ENCODE measurements around the gene ANAPC13.
A peak's percentile ranks its signal among the peaks of the same experiment; 100 is the strongest.

ANAPC13 gene

DNA sequence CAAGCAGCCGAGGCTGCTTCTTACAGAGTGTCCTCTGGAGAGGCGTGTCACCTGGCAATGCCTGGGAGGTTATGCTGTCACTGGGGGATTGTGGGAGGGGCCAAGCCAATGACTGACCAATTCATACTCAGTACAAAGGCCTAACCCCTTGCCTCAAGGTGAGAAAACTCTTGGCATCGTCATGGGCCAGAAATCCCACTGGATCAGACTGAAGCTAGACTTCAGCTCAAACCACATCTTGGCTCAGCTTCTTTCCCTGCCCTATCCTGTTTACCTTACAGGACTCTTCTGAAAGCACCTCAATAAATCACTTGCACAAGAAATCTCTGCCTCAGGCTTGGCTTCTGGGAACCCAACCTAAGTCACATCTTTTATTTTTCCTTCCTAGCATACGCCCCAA lies 9.5 kb downstream of the ANAPC13 start:
- Histone ChIP-seq H3K4me3 (ENCODE audit: low read length) (no peak overlapping the region), H3K36me3 (ENCODE audit: insufficient read depth, low read length) (peaks cover 47% of the 10 kb centered on the region), H2AFZ (ENCODE audit: low read depth, low read length) (no peak overlapping the region), H3K4me1 (ENCODE audit: insufficient read depth, low read length) (no peaks in the 10 kb centered on the region), H3K27me3 (ENCODE audit: insufficient read depth, low read length) (no peaks in the 10 kb centered on the region), H3K9me3 (ENCODE audit: low read length) (no peaks in the 10 kb centered on the region)

DNA sequence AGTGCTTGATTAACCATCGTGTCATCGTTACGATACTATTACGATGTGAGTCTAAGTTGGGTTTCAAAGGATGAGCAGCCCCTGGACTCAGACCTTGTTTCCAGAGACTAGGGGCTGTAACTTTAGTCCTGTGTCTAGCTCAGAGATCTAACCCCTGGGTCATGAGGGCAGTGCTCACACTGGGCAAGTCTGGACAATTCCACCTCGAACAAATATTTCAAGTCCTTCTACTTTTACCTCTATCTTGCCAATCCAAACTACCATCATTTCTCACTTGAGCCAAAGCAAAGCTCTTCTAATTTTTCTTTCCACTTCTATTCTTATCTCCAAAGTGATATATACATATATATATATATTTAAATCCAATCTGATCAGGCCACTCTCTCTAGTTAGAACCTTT lies 10.8 kb downstream of the ANAPC13 start:
- Histone ChIP-seq H3K9me3 (ENCODE audit: low read length) (no peaks in the 10 kb centered on the region), H3K4me1 (ENCODE audit: insufficient read depth, low read length) (no peaks in the 10 kb centered on the region), H3K27me3 (ENCODE audit: insufficient read depth, low read length) (no peaks in the 10 kb centered on the region), H2AFZ (ENCODE audit: low read depth, low read length) (no peak overlapping the region), H3K36me3 (ENCODE audit: insufficient read depth, low read length) (peaks cover 34% of the 10 kb centered on the region), H3K4me3 (ENCODE audit: low read length) (no peak overlapping the region)

DNA sequence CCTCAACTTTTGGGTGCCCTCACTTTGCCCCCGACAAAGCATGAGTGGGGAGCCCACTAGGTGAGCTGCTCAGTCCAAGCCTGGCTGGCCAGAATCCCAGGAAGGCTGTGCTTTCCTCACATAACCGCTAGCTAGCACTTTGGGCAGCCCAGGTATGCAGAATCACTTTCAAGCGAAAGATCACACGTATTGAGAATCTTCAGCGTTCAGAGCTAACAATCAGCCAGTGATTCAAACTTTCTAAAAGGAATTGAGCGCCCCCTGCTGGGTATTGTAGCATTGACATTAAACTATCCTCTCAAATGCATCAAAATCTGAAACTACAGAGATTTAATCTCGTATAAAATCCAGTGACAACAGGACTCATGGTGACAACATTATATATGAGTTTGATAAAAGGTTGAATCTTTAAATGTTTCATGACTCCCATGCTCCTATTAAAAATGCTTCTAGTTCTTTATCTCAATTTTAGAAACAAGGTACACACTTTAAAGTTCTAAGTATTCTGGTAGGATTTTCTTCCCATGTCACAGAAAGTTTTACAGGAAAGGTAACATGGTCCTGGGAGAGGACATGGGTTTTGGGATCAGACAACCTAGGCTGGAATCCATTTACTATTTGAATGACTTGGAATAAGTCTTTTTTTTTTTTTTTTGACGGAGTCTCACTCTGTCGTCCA lies 11.8 kb downstream of the ANAPC13 start:
- H3K27me3 ChIP-seq (ENCODE audit: insufficient read depth, low read length): no peaks in the 10 kb centered on the region
- no peak overlapping the region for H2AFZ ChIP-seq (ENCODE audit: low read depth, low read length)
- H3K4me3 ChIP-seq (ENCODE audit: low read length): no peak overlapping the region
- no peaks in the 10 kb centered on the region for H3K9me3 ChIP-seq (ENCODE audit: low read length)
- H3K36me3 ChIP-seq (ENCODE audit: insufficient read depth, low read length): peaks cover 28% of the 10 kb centered on the region
- no peaks in the 10 kb centered on the region for H3K4me1 ChIP-seq (ENCODE audit: insufficient read depth, low read length)

DNA sequence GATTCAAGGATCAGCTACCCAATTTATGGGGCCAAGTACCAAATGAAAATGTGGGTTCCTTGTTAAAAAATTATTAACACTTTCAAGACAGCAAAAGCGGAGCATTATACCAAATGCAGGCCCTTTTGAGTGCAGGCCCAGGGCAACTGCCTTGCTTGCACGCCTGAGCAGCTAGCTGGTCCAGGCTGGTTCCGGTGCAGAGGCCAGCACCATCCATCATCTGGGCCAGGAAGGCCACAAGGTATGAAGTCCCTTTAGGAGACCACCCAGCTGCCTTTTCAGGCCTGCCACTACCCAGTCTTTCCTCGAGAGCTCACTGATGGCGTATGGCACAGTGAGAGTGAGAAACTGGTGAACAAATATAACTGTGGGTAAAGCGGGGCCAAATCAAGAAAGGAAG lies 13.0 kb downstream of the ANAPC13 start:
- no peaks in the 10 kb centered on the region for H3K9me3 ChIP-seq (ENCODE audit: low read length)
- peaks cover 16% of the 10 kb centered on the region for H3K36me3 ChIP-seq (ENCODE audit: insufficient read depth, low read length)
- no peaks in the 10 kb centered on the region for H3K4me1 ChIP-seq (ENCODE audit: insufficient read depth, low read length)
- no peak overlapping the region for H2AFZ ChIP-seq (ENCODE audit: low read depth, low read length)
- H3K4me3 ChIP-seq (ENCODE audit: low read length): no peak overlapping the region
- no peaks in the 10 kb centered on the region for H3K27me3 ChIP-seq (ENCODE audit: insufficient read depth, low read length)

DNA sequence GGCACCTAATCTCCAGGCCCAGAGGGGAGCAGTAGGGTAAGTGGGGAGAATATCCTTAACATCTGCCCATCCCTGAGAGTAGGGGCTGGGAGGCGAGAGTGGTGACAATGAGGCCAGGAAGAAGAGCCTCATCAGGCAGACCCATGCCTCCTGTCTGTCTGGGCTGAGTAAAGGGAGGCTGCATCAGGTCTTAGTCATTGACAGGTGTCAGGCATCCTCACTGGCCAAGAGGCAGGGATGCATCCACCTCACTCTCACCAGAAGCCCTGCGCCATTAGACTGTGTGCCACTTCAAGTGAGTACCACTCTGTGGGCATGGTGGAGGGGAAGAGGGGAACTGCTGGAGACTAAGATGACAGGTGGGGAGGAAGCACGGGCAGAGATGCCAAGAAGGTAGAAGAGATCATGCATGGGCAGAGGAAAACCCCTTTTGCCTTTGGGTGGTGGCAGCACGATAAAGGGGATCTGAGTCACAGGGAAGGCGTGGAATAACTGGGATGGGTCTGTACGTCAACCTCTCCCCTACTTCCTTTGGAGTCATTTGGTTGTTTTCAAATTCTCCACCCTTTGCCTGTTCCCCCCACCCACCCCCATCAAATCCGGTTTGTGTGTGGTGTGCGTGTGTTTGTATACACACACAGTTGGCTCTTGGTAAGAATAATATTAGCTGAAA lies 14.1 kb downstream of the ANAPC13 start:
- Histone ChIP-seq H3K4me1 (ENCODE audit: insufficient read depth, low read length) (no peaks in the 10 kb centered on the region), H3K27me3 (ENCODE audit: insufficient read depth, low read length) (no peaks in the 10 kb centered on the region), H2AFZ (ENCODE audit: low read depth, low read length) (no peak overlapping the region), H3K36me3 (ENCODE audit: insufficient read depth, low read length) (peaks cover 7% of the 10 kb centered on the region), H3K9me3 (ENCODE audit: low read length) (no peaks in the 10 kb centered on the region), H3K4me3 (ENCODE audit: low read length) (no peak overlapping the region)

DNA sequence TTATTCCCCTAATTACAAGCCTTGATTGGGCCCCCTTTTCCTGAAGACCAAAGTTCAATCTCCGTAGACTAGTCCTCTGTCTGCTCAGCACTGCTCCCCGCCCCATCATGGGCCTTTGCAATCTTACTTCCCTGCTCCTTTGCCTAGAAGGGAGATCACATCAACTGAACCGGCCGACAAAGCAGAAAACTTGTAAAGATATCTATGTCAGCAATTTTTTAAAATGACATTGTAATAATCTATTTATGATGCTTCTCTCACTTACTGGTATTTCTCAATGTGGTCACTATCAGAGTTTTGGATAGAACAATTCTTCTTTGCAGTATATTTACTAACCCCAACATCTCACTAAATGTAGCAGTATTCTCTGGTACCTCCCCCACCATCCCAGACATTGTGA lies 17.3 kb downstream of the ANAPC13 start:
- no peak overlapping the region for H2AFZ ChIP-seq (ENCODE audit: low read depth, low read length)
- no peak overlapping the region for H3K4me3 ChIP-seq (ENCODE audit: low read length)
- H3K27me3 ChIP-seq (ENCODE audit: insufficient read depth, low read length): no peaks in the 10 kb centered on the region
- H3K4me1 ChIP-seq (ENCODE audit: insufficient read depth, low read length): peaks cover 16% of the 10 kb centered on the region
- no peaks in the 10 kb centered on the region for H3K9me3 ChIP-seq (ENCODE audit: low read length)
- H3K36me3 ChIP-seq (ENCODE audit: insufficient read depth, low read length): no peaks in the 10 kb centered on the region

DNA sequence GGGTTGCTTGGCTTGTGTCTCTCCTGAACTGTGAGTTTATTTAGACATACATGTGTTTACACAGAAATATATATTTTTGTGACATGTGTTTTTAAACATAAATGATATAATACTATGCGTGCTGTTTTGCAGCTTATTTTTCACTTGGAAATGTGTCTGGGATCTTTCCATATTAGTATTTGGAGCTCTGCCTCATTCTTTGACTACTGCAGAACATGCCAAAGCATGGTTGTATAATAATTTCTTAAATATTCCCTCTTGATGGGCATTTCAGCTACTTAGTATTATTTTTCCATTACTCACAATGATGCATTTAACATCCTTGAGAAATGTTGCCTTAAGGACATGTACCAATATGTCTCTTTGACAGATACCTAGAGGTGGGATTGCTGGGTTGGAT lies 19.5 kb downstream of the ANAPC13 start:
- no peaks in the 10 kb centered on the region for H3K27me3 ChIP-seq (ENCODE audit: insufficient read depth, low read length)
- no peak overlapping the region for H2AFZ ChIP-seq (ENCODE audit: low read depth, low read length)
- H3K36me3 ChIP-seq (ENCODE audit: insufficient read depth, low read length): no peaks in the 10 kb centered on the region
- no peak overlapping the region for H3K4me3 ChIP-seq (ENCODE audit: low read length)
- H3K4me1 ChIP-seq (ENCODE audit: insufficient read depth, low read length): peaks cover 31% of the 10 kb centered on the region
- no peaks in the 10 kb centered on the region for H3K9me3 ChIP-seq (ENCODE audit: low read length)

DNA sequence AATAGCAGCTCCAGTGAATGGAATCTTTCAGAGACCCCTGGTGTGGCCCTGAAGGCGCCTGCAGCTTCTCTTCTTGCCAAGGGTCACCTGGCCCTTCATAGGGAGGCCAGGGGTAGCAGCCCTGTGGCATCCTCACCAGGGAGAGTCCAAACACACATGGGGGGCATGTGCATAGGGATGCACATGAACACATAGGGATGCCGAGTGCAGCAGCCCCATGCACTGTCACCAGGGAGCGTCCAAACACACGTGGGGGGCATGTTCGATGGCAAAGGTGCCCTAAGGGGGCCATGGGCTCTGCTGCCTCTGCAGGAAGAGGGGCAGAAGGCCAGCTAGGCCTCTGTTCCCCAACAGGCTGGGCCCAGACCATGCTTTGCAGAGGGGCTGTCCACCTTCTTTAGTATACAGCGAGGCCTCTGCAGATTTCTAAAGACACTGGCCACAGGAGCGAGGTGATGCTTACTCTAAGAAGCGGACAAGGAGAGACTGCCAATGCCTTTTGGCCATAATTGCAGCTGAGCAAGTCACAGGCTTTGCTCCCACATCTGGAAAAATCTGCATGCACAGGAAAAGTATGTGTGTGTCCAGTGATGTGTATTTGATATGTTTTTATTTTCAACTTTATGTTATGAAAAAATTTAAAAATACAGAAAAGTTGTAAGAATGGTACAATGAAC lies 21.0 kb downstream of the ANAPC13 start:
- Histone ChIP-seq H2AFZ (ENCODE audit: low read depth, low read length) (no peak overlapping the region), H3K4me1 (ENCODE audit: insufficient read depth, low read length) (peaks cover 31% of the 10 kb centered on the region), H3K9me3 (ENCODE audit: low read length) (no peaks in the 10 kb centered on the region), H3K27me3 (ENCODE audit: insufficient read depth, low read length) (no peaks in the 10 kb centered on the region), H3K36me3 (ENCODE audit: insufficient read depth, low read length) (no peaks in the 10 kb centered on the region), H3K4me3 (ENCODE audit: low read length) (no peak overlapping the region)

DNA sequence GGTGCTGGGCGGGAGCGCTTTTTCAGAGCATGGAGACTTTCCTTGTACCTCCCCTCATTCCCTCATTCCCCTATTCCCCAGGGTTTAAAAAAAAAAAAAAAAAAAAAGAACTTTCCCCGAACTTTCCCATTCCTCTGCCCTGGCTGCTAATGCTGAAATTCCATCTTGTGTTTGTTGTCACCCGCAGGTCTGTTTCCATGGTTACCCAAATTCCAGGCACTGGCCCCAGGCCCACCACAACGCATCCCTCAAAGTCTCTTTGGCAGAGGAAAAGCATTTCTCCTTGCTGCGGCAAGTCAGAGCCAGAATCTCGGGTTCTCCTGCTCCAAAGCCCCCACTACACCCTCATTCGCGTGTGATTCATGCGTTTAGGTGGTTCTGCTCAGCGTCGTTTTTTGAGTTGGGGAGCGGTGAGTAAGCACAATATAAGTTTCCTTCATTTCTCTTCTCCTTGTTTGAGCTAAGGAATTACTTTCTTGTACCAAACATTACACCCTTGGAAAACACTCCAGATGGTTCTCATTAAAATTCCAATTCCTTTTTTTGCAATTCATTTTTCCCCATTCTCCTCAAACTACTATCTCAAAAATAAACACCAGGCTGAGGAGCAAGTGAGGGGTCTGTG lies 21.6 kb downstream of the ANAPC13 start:
- Histone ChIP-seq H3K27me3 (ENCODE audit: insufficient read depth, low read length) (no peaks in the 10 kb centered on the region), H3K4me1 (ENCODE audit: insufficient read depth, low read length) (peaks cover 31% of the 10 kb centered on the region), H2AFZ (ENCODE audit: low read depth, low read length) (peak overlapping the region; percentile 5), H3K9me3 (ENCODE audit: low read length) (no peaks in the 10 kb centered on the region), H3K4me3 (ENCODE audit: low read length) (peak overlapping the region; percentile 21), H3K36me3 (ENCODE audit: insufficient read depth, low read length) (no peaks in the 10 kb centered on the region)

DNA sequence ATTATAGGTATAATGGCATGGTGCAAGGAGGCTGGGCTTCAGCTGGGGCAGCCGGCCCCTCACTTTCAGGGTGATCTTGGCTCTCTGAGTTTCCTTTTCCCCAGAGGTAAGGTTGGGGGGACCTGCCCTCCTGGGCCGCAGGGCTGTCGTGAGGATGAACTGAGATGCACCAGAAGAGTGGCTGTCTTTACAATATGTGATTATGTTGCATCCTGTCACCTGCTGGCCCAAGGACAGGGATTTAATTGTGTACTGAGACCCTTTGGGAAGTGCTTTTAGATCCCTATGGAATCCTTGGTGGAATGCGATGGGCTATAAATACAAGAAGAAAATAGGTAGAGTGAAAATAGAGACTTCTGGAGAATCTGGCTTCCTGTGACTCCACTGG lies 22.1 kb downstream of the ANAPC13 start:
- H2AFZ ChIP-seq (ENCODE audit: low read depth, low read length): peak overlapping the region; percentile 5
- H3K4me1 ChIP-seq (ENCODE audit: insufficient read depth, low read length): peaks cover 31% of the 10 kb centered on the region
- H3K9me3 ChIP-seq (ENCODE audit: low read length): no peaks in the 10 kb centered on the region
- H3K4me3 ChIP-seq (ENCODE audit: low read length): no peak overlapping the region
- no peaks in the 10 kb centered on the region for H3K36me3 ChIP-seq (ENCODE audit: insufficient read depth, low read length)
- H3K27me3 ChIP-seq (ENCODE audit: insufficient read depth, low read length): no peaks in the 10 kb centered on the region

DNA sequence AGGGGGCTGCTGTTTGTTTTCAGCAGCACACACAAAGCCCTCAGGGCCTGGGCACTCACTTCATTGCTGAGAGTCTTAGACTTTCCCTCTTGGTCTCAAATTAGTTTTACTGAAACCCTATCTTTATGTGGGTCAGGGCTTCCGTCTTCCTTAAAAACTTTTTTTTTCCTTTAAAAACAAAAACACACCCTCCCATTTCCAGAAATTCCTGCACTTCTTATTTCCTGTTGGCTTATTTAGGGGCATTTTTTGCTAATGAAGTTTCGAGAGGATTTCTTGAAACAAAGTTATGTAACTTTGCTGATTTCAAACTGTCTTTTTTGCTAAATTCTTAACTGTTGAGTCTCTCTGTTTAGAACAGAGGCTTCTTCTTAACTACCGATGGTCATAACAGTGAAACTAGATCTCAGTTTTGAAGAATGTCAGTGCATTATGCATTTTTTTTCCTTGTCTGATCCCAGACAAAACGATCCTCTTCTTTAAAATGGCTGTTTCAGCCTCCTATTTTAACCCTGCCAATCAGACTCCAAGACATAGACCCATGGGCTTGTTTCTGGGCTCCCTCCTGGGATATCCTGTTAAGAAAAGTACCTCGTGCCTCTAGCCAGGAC lies 23.3 kb downstream of the ANAPC13 start:
- peaks cover 31% of the 10 kb centered on the region for H3K4me1 ChIP-seq (ENCODE audit: insufficient read depth, low read length)
- H3K36me3 ChIP-seq (ENCODE audit: insufficient read depth, low read length): no peaks in the 10 kb centered on the region
- H3K27me3 ChIP-seq (ENCODE audit: insufficient read depth, low read length): no peaks in the 10 kb centered on the region
- no peak overlapping the region for H3K4me3 ChIP-seq (ENCODE audit: low read length)
- no peaks in the 10 kb centered on the region for H3K9me3 ChIP-seq (ENCODE audit: low read length)
- no peak overlapping the region for H2AFZ ChIP-seq (ENCODE audit: low read depth, low read length)

DNA sequence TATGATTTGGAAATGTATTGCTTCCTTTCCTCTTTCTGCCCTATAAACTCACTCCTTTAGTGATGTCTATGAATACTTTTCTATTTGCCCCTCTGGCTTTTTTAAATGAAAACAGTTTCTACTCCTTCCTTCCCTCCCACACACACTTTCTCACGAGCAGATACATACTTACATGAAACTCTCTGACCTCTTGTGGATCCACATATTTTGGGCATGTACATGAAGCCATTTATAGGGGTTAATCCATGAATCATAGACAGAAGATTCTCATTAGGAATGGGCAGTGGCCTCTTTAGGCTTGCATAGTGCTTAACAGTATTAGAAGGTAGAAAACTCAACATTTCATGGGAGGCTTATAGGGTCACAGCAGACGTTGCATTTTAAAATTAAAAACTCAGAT lies 24.8 kb downstream of the ANAPC13 start:
- Histone ChIP-seq H3K4me1 (ENCODE audit: insufficient read depth, low read length) (peaks cover 31% of the 10 kb centered on the region), H3K27me3 (ENCODE audit: insufficient read depth, low read length) (no peaks in the 10 kb centered on the region), H2AFZ (ENCODE audit: low read depth, low read length) (no peak overlapping the region), H3K4me3 (ENCODE audit: low read length) (no peak overlapping the region), H3K9me3 (ENCODE audit: low read length) (no peaks in the 10 kb centered on the region), H3K36me3 (ENCODE audit: insufficient read depth, low read length) (no peaks in the 10 kb centered on the region)

DNA sequence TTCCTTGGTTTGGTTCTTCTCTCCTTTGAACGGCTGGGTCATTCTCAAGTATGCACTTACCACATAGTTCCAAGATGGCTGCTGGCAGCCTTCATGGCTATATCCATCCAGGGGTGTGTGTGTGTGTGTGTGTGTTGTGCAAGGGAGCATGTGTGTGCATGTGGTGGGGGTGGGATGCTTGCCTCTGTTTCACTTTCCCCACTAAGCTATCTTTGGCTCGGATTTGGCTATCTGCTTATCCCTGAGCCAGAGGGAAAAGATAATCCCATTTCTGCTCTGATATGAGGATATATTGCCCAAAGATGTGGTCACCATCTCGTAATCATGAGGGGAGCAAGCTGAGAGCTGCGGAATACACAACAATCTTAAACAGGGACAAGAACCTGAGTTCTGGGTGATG lies 26.2 kb downstream of the ANAPC13 start:
- Histone ChIP-seq H3K9me3 (ENCODE audit: low read length) (no peaks in the 10 kb centered on the region), H3K36me3 (ENCODE audit: insufficient read depth, low read length) (no peaks in the 10 kb centered on the region), H3K4me3 (ENCODE audit: low read length) (no peak overlapping the region), H2AFZ (ENCODE audit: low read depth, low read length) (no peak overlapping the region), H3K27me3 (ENCODE audit: insufficient read depth, low read length) (no peaks in the 10 kb centered on the region), H3K4me1 (ENCODE audit: insufficient read depth, low read length) (peaks cover 26% of the 10 kb centered on the region)

Measured in neuron (in vitro differentiated cells).